Forelimb muscle (tissue), 1 donor: ENCODE results near the gene XPR1. TPM values are rescaled to one million over a fixed set of nuclear protein-coding genes. Genes with fewer than 3 reads are reported as not detected.
"Not testable (repeated sequence)": the region's sequence is repeated elsewhere in the genome, so short reads cannot be mapped to it uniquely, and the experiment has no call there.

Source experiments
- DNase-seq: peaks from one replicate; pipeline ENCODE4 v3.0.0-alpha.2; 2013; ENCODE audit warnings: low read depth
- polyA plus RNA-seq: library from polyadenylated mRNA; unstranded; fragments of 120-200 nt; gene quantifications from one replicate; pipeline ENCODE4 v1.2.1, GENCODE V29; 2013; ENCODE audit not compliant: insufficient read length

Gene XPR1
- polyA plus RNA-seq, 1 donor, result 9.1 TPM

- DNase-seq, result no peak
Observed at GRCh38 chr1:180644526-180645192, 12.8 kb downstream of the XPR1 start.

GRCh38 chr1:180645261-180645660 lies 13.4 kb downstream of the XPR1 start:
- not testable (repeated sequence) for DNase-seq

DNA sequence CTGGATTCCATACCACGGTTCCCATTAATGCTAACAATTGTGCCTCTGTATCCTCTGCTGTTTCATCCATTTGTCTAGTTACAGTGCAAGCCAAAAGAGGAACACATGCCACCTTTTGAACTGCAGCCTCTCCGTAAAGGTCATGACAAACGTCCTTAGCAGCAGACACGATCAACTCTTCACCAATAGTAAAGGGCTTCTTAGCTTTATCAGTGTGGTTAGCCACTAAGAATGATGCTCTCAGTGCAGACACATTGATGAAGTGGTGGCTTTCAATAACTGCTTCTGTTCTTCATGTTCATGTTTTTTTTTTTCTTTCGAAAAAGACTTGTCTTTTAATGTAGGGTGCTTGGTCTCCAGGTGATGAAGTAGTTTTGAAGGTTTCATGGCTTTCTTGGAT lies 14.3 kb downstream of the XPR1 start:
- DNase-seq, result no peak

DNA sequence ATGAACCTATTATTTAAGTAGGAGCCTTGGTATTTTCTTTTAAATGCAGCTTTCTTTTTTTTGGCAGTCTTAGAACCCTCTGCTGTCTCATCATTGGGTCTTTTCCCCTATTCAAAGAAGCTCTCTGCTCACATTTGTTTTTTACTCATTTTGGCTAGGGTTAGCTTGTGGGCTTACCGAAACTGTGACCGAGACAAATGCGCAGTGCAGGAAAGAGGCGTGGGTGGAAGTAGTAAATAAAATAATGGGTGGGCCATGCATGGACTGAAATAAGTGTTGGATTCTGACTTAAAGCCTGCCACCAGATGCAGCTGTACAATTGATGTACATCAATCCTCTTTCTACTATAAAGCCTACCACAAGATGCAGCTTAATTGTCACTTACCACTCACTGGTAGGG lies 14.7 kb downstream of the XPR1 start:
- DNase-seq, result no peak

- no peak for DNase-seq
Observed at GRCh38 chr1:180652792-180653191, 21.0 kb downstream of the XPR1 start.

DNA sequence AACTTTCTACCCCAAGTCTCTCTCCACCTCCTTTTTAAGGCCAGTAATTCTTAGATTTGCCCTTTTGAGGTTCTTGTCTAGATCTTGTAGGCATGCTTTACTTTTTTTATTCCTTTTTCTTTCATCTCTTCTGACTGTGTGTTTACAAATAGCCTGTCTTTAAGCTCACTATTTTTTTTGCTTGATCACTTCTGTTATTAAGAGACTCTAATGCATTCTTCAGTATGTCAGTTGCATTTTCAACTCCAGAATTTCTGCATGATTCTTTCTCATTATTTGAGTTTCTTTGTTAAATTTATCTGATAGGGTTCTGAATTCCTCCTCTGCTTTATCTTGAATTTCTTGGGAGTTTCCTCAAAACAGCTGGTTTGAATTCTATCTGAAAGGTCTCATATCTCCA lies 30.9 kb downstream of the XPR1 start:
- DNase-seq, result no peak

DNA sequence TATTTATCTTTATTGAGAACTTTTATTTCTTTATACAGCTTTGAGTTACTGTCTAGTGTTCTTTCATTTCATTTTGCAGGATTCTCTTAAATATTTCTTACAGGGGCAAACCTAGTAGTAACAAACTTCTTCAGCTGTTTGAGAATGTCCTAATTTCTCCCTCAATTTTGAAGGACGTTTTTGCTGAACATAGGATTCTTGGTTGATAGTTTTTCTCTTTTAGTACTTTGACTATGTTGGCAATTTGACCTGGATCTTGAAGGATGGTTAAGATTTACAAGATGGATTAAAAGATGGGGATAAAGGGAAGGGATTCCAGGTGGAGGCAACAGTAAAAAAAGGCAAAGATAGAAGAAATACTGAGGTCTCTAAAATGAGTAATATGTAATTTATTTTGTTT lies 38.9 kb downstream of the XPR1 start:
- no peak for DNase-seq

GRCh38 chr1:180672105-180672504 lies 40.3 kb downstream of the XPR1 start:
- no peak for DNase-seq

DNA sequence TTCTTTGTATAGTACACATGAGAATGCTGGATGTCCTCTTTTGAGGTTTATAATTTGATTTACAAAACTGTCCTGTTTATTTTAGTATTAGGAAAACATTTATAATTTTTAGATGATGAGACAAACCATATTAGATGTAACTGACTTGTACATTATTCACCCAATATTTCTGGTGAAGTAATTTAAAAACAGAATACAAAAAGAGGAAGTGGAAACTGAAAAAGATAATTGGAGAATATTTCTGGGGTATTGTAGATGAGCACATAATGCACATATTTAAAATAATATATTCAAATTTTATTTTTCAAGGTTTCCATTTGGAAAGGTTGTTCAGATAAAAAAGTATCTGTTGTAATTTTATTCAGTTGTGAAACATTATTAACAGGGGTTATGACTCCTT lies 40.7 kb downstream of the XPR1 start:
- DNase-seq, result no peak

DNA sequence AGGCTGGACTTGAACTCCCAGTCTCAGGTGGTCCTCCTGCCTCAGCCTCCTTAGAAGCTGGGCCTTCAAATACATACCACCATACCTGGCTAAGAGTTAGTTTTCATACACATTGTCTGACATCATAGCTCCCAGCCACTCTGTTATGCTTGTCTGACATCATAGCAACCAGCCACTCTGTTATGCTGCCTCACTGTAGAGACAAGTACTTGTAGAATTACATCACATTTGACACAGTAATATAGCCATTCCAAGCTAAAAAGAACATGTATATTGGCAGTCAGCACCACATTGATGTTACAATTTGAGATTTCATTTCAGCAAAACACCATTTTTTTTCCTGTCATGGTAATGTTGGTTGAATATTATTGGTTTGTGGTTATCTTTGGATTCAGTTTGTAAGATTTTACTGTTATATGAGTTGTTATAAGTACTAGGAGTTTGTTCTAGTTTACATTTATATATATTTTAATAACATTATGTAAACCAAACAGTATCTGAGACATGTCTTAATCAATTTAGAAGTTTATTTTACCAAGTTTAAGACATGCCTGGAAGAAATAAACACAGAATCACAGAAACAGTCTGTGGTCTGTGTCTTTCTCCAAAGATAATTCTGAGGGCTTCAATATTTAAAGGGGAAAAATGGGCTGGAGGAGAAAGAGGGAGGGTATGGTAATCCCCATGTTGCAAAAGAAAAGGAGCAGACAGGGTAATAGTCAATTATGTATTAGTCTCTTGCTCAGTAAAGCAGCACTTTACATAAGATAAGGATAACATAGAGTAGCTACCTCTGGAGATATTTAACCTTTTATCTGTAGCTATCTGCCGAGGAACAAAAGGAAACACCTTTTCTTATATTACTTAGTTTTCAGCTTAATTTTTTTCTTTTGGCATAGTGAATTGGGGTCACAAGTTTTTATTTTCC lies 43.0 kb downstream of the XPR1 start:
- no peak for DNase-seq

DNA sequence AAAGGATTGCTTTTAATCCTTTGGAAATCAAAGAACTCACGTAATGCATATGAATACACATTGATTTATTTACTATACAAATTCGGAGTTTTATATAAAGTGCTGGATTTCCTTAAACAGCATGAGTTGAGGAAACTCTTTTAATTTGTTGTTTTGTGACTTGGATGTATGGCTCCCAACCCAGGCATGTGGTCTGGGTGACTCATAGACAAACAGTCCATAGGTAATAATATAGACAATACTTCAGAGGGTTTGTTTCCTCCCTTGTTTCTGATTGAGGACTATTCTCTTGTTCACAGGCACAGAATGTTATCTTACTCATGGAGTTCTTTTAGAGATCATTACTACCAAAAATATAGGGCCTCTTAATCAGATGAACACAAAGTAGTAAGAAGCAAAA lies 43.8 kb downstream of the XPR1 start:
- DNase-seq, result no peak

DNA sequence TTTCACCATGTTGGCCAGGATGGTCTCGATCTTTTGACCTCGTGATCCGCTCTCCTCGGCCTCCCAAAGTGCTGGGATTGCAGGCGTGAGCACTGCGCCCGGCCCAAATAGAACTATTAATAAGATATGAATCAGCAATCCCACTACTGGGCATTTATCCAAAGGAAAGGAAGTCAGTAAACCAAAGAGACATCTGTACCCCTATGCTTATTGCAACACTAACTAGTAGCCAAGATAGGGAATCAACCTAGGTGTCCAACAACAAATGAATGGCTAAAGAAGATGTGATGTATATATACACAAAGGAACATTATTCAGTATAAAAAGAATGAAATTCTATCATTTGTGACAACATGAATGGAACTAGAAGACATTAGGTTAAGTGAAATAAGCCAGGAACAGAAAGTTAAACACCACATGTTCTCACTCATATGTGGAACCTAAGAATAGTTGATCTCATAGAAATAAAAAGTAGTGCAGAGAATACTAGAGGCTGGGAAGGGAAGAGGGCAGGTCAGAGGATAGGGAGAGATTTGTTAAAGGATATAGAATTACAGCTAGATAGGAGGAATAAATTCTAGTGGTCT lies 48.8 kb downstream of the XPR1 start:
- DNase-seq, result no peak

GRCh38 chr1:180683117-180683516 lies 51.3 kb downstream of the XPR1 start:
- DNase-seq, result not testable (repeated sequence)

- no peak for DNase-seq
Observed at GRCh38 chr1:180691322-180691913, 59.6 kb downstream of the XPR1 start.

GRCh38 chr1:180693564-180694244 lies 61.9 kb downstream of the XPR1 start:
- DNase-seq, result no peak

- no peak for DNase-seq
Observed at GRCh38 chr1:180695282-180695681, 63.5 kb downstream of the XPR1 start.

DNA sequence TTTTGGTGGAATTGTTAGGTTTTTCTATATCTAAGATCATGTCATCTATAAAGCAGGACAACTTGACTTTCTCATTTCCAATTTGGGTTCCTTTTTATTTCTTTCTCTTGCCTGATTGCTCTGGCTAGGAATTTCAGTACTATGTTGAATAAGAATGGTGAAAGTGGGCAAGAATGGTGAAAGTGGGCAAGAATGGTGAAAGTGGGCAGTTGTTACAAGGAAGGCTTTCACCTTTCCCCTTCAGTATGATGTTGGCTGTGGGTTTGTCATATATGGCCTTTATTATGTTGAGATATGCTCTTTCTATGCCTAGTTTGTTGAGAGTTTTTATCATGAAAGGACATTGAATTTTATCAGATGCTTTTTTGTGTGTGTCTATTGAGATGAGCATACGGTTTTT lies 64.5 kb downstream of the XPR1 start:
- DNase-seq, result no peak

- DNase-seq, result no peak
Observed at GRCh38 chr1:180698580-180698979, 66.8 kb downstream of the XPR1 start.

DNA sequence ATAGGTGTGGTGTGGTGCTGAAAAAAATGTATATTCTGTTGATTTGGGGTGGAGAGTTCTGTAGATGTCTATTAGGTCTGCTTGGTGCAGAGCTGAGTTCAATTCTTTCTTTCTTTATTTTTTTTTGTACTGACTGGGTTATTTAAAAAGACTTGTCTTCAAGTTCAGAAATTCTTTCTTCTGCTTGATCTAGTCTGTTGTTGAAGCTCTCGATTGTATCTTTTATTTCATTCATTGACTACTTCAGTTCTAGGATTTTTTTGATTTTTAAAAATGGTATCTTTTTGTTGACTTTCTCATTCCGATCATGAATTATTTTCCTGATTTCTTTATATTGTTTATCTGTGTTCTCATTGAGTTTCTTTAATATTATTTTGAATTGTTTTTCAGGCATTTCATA lies 70.6 kb downstream of the XPR1 start:
- DNase-seq, result not testable (repeated sequence)

- DNase-seq, result not testable (repeated sequence)
Observed at GRCh38 chr1:180710746-180711145, 78.9 kb downstream of the XPR1 start.

GRCh38 chr1:180711260-180711659 lies 79.4 kb downstream of the XPR1 start:
- not testable (repeated sequence) for DNase-seq

- no peak for DNase-seq
Observed at GRCh38 chr1:180720753-180721152, 88.9 kb downstream of the XPR1 start.
